T-helper 9 cell (primary cell): ENCODE measurements around the gene ATG16L1.
A peak's percentile ranks its signal among the peaks of the same experiment; 100 is the strongest.

Source experiments
- DNase-seq: peaks from one replicate; pipeline ENCODE4 v3.0.0-alpha.2; 2020

Gene ATG16L1

DNA sequence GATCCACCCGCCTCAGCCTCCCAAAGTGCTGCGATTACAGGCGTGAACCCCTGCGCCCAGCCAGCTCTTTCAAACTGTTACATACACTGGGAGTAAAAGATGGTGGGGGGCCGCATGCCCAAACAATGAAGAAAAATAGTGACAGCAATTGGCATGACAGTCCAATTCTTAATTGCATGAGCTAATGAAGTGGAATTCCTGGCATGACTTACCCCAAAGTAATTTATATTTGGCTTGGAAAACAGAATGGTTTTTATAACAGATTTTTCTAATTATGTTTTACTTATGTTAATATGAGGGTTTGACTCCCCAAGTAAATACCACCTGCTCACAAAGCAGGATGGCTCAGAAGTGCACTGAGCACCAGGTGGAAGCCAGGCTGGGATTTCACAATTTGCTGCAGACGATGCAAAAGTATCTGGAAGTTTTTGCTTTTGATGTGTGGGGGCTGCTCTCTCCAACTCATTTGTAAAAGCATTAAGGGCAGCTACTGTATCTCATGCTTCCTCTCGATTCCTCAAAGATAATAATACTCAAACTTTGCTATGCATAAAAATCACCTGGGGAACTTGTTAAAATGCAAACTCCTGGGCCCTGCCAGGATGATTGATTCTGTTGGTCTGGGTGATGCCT is 24.0 kb upstream of the ATG16L1 start:
- no peak for DNase-seq

DNA sequence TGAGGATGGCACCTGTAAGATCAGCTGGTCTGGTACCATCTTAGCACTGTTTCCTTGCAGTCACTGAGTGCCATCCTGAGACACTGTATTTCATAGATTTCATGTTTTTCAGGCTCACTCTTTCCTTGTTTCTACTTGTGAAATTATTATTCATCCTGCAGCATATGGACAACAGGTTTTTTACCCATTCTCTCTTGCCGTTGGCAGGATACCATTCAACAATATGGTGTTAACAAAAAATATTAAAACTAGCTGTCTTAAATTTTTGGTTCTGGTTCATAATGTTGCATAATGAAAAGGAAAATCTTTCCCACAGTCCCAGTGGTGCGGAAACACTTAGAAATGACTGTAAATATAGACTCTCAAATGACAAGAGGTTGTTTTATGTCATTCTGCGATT is 23.1 kb upstream of the ATG16L1 start:
- no peak for DNase-seq

DNA sequence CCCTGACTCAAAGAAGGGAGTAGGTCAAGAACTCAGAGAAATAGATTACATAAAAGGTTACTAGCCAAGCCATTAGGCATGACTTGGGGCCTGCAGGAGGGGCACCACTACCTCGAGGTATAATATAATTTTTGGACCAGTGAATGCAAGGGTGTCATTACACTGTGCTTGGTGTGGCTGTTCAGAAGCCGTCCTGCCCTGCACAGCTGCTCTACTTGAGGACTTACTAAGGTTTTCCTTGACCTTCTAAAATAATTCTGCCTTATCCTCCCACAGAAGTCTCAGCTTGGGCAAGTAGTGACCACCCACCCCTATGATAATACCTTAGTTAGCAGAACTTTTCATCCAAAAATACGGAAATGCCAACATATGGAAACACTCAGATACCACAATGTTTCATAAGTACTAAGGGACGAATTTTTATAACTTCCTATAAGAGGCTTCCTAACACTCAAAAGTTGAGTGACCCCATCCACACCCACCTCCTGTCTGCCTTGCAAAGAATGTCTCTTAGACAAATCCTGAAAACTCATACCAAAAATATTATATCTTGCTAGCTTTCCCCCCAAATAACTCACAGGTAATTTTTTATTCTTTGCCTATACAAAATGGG is 17.7 kb upstream of the ATG16L1 start:
- no peak for DNase-seq

DNA sequence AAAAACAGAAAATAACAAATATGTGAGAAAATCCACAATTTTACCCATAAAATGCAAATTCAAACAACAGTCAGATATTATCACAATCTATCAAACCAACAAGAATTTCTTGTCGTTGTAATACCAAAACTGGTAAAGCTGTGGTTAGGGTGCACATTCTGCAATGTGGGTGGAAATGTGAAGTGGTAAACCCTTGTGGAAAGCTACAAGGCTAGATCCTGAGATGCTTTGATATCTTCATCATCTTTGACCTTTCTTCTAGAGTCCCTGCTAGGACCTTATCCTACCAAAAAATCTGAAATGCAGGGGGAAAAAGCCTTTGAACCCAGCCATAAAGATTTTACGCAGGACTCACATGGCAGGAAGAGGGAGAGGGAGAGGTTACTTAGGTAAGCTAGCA is 17.2 kb upstream of the ATG16L1 start:
- DNase-seq = no peak

DNA sequence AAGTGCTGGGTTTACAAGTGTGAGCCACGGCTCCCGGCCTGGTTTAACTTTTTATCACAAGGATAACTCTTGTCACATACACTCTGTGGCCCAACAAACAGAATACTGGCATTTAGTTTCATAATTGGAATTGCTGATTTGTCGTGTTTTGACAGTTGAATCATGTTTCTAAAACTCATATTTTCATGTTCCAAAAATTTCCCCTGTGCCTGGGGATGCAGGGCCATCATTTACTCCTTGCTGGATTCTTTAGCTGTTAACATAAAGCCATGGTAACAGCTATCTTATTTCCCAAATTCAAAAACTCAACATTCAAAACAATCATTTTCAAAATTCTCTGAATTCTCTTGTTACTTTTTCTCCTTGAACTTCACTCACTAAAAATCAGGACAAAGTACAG is 16.5 kb upstream of the ATG16L1 start:
- no peak for DNase-seq

DNA sequence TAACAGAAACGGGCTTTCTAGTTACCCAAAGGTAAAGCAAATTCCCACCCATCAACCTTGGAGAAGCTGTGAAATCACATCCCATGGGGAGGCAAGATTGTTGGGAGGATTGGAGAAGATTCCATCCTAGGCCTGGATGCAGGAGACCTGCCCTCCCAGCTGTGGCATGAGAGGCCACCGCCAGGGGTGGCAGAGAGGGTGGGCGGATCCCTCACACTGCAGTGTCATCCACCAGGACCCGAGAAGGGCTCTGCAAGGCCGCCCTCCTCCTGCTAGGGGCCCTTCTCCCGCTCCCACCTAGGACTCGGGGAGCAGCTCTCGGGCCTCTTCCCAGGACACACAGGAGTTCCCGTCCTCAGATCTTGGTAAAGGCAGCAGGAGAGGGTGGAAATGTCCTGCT is 15.5 kb upstream of the ATG16L1 start:
- no peak for DNase-seq

DNA sequence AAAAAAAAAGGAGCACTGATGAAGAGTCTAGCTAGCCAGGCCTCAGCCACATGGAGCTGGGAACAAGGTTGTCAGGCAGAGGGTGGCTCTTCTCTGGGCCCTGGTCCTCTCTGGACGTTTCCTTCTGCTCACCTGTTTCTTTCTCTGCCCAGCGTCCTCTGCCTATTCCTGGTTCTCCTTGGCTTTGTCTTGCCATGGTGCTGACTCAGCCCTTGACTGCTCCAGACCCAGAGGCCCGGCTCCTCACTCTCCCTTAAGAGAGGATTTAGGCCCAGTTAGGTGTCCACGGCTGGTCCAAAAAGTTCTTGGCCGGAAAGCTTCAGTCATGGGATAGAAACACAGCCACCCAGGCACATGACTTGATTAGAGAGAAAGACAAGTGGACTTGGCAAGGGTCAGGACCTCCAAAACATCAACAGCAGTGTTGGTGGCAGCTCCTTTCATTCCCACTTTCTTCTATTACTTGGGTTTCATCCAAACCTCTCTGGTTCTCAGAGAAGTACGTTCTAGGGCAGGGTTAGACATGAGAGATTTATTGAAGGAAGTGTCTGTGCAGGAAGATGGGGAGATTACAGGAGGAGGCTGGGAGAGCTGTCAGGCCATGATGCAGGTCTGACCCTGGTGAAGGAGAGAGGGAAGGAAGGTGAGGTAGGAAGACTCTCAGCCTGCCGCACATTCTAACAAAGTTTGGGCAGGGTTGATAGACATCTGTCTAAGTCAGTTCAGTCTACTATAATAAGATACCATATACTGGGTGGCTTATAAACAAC is 14.5 kb upstream of the ATG16L1 start:
- no peak for DNase-seq

DNA sequence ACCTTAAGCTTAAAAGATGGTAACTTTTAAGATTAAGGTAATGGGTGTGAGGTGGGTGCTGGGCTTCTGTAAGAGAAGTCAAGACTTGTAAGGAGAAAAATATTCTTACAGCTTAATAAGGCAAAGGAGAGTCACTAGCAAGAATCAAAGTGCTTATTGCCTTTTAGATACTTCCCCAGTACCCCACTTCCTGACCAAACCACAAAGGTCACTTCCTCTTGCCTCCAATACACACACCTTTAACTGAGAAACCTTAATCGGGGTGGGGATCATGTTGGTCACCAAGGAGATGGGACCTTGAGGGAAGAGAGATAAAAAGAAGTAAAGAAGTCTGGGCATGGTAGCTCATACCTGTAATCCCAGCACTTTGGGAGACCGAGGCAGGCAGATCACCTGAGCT is 10.6 kb upstream of the ATG16L1 start:
- DNase-seq = no peak

DNA sequence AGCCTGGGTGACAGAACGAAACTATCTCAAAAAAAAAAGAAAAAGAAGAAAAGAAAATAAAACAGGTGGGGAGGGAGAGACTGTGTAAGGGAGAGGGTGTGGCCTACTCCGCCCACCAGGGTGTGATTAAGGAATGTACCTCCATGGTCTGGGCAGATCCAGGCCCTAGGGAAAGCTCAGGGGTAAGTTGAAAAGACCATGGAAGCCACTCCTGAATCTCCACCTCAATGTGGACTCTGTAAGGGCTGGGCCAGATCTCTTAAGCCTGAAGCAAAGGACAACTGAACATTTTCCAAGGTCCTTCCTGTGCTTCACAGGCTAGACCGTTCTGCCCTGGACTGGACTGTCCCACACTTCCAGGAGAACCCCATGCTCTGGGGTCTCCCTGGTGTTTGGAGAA is 9.7 kb upstream of the ATG16L1 start:
- no peak for DNase-seq

DNA sequence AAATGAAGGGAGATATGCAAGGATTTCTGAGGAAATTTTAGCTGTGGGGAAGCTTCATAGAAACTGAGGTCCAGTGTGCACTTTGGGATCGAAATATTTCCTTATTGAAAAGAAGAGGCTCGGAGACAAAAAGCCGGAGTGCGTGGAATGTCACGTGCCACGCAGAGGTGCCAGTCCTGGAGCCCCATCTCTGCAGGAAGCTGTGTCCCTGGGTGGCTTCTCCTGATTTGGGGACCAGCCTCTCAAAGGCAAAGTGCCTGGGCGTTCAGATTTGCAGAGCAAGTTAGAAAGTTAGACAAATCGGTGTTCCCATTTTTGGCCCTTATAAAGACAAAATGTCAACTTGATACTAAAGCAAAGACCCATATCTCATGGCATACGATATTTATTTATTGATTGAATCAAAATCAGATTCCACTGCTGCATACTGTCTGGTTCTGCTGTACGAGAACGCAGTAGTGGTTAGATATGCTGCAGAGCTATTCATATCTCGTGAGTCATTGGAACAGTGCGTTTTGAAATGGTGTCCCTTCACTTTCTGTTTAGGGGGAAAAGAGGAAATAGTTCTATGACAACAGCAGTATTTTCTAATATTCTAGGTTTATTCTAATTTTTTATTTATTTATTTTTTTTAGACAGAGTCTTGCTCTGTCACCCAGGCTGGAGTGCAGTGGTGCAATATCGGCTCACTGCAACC is 9.1 kb upstream of the ATG16L1 start:
- no peak for DNase-seq

DNA sequence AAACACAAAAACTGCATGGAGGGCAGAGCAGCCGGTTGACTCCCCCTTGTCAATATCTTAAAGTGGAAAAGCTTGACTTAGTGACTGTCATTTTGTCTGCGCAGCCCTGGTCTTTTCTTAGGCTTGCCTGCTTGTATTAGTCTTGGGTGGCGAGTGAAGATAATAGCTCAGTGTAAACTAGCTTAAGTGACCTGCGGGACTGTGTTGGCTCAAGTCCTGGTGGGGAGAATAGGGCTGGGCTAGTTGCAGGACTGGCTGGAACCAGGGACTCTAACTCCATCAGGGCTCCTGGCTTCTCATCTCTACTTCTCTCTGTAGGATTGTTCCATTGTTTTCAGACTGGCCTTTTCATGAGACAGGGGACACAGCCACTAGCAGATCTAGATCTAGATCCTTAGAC is 8.1 kb upstream of the ATG16L1 start:
- DNase-seq = no peak

DNA sequence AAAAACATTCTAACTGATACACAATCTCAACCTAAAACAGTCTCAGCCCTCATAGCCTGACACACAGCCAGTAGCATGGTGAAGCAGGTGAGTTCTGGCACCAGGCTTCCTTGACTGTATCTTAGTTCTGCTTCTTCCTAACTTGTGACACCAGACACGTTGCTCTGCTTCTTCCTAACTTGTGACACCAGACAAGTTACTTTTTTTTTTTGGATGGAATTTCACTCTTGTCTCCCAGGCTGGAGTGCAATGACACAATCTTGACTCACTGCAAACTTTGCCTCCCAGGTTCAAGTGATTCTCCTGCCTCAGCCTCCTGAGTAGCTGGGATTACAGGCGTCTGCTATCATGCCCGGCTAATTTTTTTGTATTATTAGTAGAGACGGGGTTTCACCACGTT is 6.7 kb upstream of the ATG16L1 start:
- no peak for DNase-seq

DNA sequence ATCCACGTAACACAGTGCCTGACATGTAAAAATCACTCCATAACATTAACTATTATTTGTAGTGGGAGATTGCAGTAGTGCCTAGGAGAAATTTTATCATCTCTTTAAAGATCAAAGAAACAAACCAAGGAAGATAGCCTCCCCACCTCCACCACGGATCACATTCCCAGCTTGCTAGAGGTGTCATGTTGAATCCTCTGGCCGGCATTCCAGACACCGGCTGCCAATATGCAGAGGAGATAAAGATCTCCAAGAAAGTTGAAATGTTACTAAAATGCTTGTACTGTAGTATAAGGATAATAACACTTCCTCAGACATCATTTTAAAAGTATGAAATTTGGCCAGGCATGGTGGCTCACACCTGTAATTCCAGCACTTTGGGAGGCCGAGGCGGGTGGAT is 6.1 kb upstream of the ATG16L1 start:
- DNase-seq = no peak

DNA sequence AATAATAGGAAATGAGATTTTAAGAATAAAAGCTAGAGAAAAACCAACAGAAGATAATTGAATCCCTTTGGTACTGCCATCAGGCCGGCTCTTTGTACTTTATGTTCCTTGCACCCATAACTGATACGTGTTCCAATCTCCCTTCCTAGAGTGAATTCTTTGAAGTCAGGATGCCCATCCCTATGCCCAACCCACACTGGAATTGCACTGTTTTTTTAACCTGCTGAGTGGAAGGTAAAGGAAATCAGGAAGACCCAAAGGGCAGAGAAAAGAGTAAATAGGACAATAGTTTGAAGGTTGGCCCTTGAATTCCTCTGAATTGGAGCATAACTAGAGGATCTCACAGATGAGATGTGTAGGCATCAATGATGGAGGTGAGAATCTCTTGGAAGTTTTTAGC is 4.4 kb upstream of the ATG16L1 start:
- DNase-seq = no peak

DNA sequence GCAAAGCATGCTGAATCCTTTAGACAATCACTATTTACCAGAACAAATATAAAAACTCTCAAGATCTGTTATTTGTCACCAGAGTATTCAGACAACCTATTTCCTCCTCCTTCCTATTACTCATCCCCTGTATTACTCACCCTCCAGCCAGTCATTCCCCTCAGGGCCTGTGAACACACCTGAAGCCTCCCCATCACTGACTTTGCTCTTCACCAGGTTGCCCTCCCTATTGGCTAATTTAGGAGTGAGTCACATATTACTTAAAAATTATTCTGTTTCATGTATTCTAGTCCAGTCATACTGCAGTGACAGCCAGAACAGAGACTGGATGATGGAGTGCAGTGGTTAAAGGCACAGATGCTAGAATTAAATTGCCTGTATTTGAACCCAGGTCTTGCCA is 3.7 kb upstream of the ATG16L1 start:
- peak; percentile 44 for DNase-seq

DNA sequence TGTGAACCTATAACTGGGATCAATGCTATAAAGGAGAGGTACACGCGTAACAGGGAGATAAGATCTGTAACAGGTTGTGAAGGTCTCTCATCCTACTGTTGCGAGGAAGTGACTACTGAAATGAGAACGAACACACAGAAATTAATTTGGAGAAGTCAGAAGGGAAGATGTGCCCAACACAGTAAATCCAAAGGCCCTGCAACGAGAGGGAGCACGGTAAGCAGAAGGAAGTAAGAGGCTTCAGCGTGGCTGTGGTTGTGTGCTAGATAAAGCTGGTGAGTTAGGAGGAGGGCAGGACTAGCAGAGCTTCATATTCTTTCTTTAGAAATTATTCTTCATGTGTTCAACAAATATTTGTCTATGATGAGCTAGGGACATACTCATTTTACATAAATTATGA is 2.5 kb upstream of the ATG16L1 start:
- DNase-seq = no peak

DNA sequence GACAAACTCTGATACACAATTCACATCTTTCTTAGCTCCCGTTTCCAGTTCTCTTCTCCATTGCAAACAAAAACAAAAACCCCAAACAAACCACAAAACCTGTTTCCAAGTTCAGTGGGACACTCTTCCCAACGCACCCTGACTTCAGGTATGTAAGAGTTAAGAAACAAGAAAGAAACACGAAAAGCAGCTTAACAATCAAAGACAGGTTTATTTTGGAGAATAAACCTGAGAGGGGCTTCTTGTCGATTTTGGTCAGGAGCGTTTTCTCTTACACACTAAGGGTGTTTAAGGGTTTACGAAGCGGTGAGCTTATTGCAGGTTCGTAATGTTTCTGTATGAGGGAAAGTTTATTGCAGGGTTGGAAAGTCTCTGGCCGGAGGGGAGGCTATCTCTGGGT is 905 bp upstream of the ATG16L1 start:
- DNase-seq = no peak

DNA sequence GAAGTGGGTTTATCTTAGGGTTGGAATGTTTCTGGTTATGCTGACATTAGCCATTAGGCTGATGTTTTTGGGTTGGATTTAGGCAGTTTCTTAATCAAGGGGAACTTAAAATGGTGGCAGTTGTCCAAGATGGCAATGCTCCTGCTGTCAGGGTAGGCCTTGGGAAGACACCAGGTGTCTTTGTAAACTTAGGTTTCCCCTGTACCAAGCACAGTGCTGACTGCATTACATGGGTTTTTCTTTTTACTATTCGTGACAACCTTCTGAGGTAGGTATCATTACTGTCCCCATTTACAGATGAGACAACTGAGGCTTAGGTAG is 528 bp upstream of the ATG16L1 start:
- no peak for DNase-seq

DNA sequence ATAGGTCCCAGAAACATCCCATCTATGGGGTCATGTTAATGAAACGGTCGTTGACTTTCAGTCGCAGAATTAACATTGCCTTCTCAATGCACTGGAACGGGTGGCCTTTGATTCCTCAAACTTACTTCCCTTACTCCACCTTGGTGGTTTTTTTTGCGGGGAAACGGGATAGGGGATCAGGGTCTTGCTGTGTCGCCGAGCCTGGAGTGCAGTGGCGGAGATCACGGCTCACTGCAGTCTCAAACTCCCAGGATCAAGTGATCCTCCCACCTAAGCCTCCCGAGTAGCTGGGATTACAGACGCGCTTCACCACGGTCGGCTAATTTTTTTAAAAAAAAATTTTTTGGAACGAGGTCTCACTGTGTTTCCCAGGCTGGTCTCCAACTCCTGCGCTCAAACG is 754 bp downstream of the ATG16L1 start:
- no peak for DNase-seq

DNA sequence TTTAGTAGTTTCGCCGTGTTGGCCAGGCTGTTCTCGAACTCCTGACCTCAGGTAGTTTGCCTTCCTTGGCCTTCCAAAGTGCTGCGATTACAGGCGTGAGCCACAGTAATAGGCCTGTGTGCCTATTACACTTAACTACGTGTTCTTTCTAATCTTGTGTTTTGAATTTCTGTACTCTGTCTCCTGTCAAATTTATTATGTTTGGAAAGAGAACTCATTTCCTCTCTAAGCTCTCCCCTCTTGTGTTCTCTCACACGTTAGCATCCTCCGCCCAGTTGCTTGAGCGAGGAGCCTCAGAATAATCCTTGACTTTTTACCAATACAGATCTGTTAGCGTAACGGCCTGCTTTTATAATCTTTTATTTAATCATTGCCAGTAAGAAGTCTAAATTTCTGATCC is 3.7 kb downstream of the ATG16L1 start:
- no peak for DNase-seq

DNA sequence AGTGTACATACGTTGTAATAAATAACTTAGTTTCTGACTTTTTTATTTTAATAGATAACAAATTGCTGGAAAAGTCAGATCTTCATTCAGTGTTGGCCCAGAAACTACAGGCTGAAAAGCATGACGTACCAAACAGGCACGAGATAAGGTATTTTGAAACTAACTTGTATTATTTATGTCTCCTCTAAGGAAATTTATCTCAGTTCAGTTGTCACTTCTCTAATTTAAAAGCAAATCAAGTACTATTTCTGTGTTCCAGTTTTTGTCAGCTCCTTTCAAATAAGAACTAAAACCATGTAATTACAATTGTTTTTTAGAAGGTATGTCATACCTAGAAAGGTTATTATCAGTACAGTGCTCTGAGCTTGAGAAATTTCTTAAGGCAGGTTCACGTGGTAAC is 4.6 kb downstream of the ATG16L1 start:
- no peak for DNase-seq

DNA sequence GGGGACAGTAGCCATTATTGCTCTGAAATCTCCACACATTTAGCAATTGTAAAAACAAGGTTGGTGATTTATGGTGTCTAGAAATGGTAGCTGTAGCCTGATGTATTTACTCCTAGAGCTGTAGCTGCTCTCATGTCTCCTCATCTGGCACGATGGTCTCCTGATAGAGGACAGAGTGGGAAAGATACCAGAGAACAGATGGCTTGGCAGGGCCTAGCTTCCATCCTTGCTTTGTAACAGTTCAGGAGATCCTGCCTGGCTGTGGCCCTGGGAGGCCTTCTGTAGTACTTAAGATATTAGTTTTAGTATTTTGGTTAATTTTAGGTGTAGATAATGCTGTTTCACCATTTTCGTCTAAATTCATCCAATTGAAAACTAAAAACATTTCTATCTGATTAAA is 6.7 kb downstream of the ATG16L1 start:
- DNase-seq = no peak

DNA sequence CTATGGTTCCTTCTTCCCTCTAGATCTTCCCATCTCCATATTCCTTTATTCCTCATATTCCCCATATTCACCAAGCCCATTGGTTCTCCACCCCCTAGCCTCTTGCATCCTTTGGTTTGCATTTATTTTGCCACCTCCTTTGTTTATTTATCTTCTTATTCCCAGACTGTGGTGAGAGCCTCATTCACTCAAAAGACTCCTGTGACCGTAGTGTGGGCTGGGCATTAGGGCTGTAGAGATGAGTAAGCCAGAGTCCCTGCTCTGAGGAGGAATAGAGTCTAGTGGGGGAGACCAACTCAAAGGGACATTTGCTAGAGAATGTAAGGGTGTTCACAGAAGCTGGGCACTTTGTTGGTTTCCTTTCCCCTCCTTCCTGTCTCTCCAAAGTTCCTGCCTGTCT is 8.3 kb downstream of the ATG16L1 start:
- no peak for DNase-seq

DNA sequence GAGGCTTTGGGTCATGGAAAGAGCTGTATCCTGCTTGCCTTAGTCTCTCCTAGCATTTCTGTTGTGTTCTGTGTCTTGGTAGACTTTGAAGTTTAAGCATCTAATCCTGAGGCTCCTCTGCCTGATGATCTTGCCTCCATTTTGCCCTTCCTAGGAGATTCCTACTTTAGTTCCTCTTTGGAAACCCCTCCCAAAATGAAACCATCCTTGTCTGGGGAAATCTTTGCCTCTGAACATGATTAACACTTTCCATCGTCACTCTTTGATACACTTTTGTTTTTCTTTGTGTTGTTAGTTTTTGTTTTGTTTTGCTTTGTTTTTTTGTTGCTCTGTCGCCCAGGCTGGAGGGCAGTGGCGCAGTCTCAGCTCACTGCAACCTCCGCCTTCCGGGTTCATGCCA is 9.2 kb downstream of the ATG16L1 start:
- DNase-seq = no peak
